Endothelial cell of umbilical vein (primary cell): ENCODE data around the gene ELOVL2. TPM values are rescaled to one million over a fixed set of nuclear protein-coding genes. Genes with fewer than 3 reads are reported as not detected.

Experiments
- BruUV-seq: library from RNA; stranded (reverse); fragments of 400-500 nt; replicated peaks from 2 replicates; lab custom pipeline; 2021; lab: Mats Ljungman, UMichigan
- CTCF ChIA-PET: fragments of 300-600, 350-600 bp; sonication (Branson Sonifier 250); formaldehyde crosslinking; loops from one replicate; lab custom pipeline; 2021; ENCODE audit warnings: antibody characterized with exemption, inconsistent platforms; lab: Charles Lee
- POLR2A ChIA-PET: fragments of 300-600, 350-600 bp; sonication (Branson Sonifier 250); formaldehyde crosslinking; loops from one replicate; lab custom pipeline; 2021; ENCODE audit warnings: antibody characterized with exemption, inconsistent platforms; lab: Charles Lee
- DNase-seq: peaks from one replicate; pipeline ENCODE4 v3.0.0-alpha.2; 2011; ENCODE audit warnings: low read depth, low spot score
- FAIRE-seq: peaks from 2 replicates; lab custom pipeline; 2011; peaks lifted over from hg19 to GRCh38; lab: Jason Lieb, UNC
- H2AFZ ChIP-seq: 2 replicates; pipeline ENCODE4 v1.6.0; 2012; ENCODE audit warnings: low read depth, low read length, control low read depth, inconsistent platforms
- H3K27ac ChIP-seq: 2 replicates; pipeline ENCODE4 v1.5.1; 2011; ENCODE audit warnings: low read depth, mild to moderate bottlenecking, control low read depth, low read length, moderate library complexity; ENCODE audit not compliant: insufficient read depth
- H3K27me3 ChIP-seq, 2 experiments: 2 replicates each; pipeline versions ENCODE4 v1.6.0 to v1.6.1; 2011; ENCODE audit warnings: low read length in 2 of 2, mixed read lengths in 1 of 2; ENCODE audit not compliant: control insufficient read depth in 2 of 2, insufficient read depth in 2 of 2
- H3K36me3 ChIP-seq, 2 experiments: 2 replicates in 1 of 2; 3 replicates in 1 of 2; pipeline ENCODE4 v1.5.1; 2011; ENCODE audit warnings: low read length in 2 of 2, mild to moderate bottlenecking in 1 of 2, moderate library complexity in 1 of 2; ENCODE audit not compliant: control insufficient read depth in 2 of 2, insufficient read depth in 2 of 2; ENCODE audit errors: extremely low read depth in 1 of 2
- H3K4me1 ChIP-seq: 3 replicates; pipeline ENCODE4 v1.5.1; 2011; ENCODE audit warnings: mild to moderate bottlenecking, low read length; ENCODE audit not compliant: control insufficient read depth, insufficient read depth; ENCODE audit errors: extremely low read depth
- H3K4me2 ChIP-seq: 2 replicates; pipeline ENCODE4 v1.6.1; 2011; ENCODE audit warnings: low read length, control low read depth, mixed read lengths; ENCODE audit not compliant: insufficient read depth
- H3K4me3 ChIP-seq, 3 experiments: fragments of 200-600 bp in 1 of 3; sonication (generic), shearing (Covaris generic) in 1 of 3; replicated peaks in 1 of 3; 2 replicates each; pipeline ENCODE4 v1.5.1; 2011 to 2016; ENCODE audit warnings: control low read depth in 3 of 3, low read length in 3 of 3, mild to moderate bottlenecking in 2 of 3, inconsistent platforms in 1 of 3, low read depth in 1 of 3, moderate library complexity in 1 of 3; ENCODE audit not compliant: insufficient read depth in 1 of 3
- H3K79me2 ChIP-seq: 2 replicates; pipeline ENCODE4 v1.6.0; 2012; ENCODE audit warnings: low read length, inconsistent platforms; ENCODE audit not compliant: control insufficient read depth, insufficient read depth
- H3K9ac ChIP-seq: replicated peaks from 2 replicates; pipeline ENCODE3; 2011; ENCODE audit warnings: low read length, control low read depth; ENCODE audit not compliant: insufficient read depth; ENCODE audit errors: extremely low read depth
- H3K9me1 ChIP-seq: replicated peaks from 3 replicates; pipeline ENCODE4 v1.6.0; 2011; ENCODE audit warnings: mild to moderate bottlenecking, low read length; ENCODE audit not compliant: control insufficient read depth, insufficient read depth; ENCODE audit errors: extremely low read depth
- H3K9me3 ChIP-seq: replicated peaks from 2 replicates; pipeline ENCODE4 v1.5.1; 2012; ENCODE audit warnings: low read length, inconsistent platforms; ENCODE audit not compliant: control insufficient read depth, insufficient read depth
- H4K20me1 ChIP-seq: replicated peaks from 2 replicates; pipeline ENCODE3; 2011; ENCODE audit warnings: mild to moderate bottlenecking, low read length; ENCODE audit not compliant: control insufficient read depth, insufficient read depth; ENCODE audit errors: extremely low read depth
- CTCF ChIP-seq, 2 donors: IDR thresholded peaks; 1 replicate in 1 of 2; 2 replicates in 1 of 2; pipeline ENCODE4 v1.5.1; 2011; ENCODE audit warnings: low read length in 2 of 2, mild to moderate bottlenecking in 2 of 2, moderate library complexity in 2 of 2, control low read depth in 1 of 2, inconsistent platforms in 1 of 2, low read depth in 1 of 2; ENCODE audit not compliant: insufficient read depth in 1 of 2; ENCODE audit errors: extremely low read depth in 1 of 2
- EZH2 ChIP-seq: IDR thresholded peaks from 2 replicates; pipeline ENCODE4 v1.6.1; 2012; ENCODE audit warnings: borderline replicate concordance, low read depth, mild to moderate bottlenecking, moderate library complexity, low read length, inconsistent platforms; ENCODE audit not compliant: severe bottlenecking
- FOS ChIP-seq: IDR thresholded peaks from 2 replicates; pipeline ENCODE4 v1.6.1; 2011; ENCODE audit warnings: mild to moderate bottlenecking, low read length, moderate library complexity, borderline replicate concordance; ENCODE audit not compliant: insufficient read depth
- GATA2 ChIP-seq: IDR thresholded peaks from 2 replicates; pipeline ENCODE4 v1.7.0; 2011; ENCODE audit warnings: low read depth, mild to moderate bottlenecking, moderate library complexity, mixed read lengths, low read length; ENCODE audit not compliant: insufficient read length, insufficient read depth
- JUN ChIP-seq: IDR thresholded peaks from 2 replicates; pipeline ENCODE4 v1.6.1; 2011; ENCODE audit warnings: borderline replicate concordance, low read depth; ENCODE audit not compliant: insufficient read length, insufficient read depth
- MAX ChIP-seq: IDR thresholded peaks from 2 replicates; pipeline ENCODE4 v1.6.1; 2011; ENCODE audit not compliant: insufficient read depth, insufficient read length
- MYC ChIP-seq: IDR thresholded peaks from one replicate; pipeline ENCODE4 v1.6.1; 2011; ENCODE audit warnings: mild to moderate bottlenecking, low read depth, low read length
- POLR2A ChIP-seq: IDR thresholded peaks from 2 replicates; pipeline ENCODE4 v1.6.1; 2012; ENCODE audit warnings: low read depth, mild to moderate bottlenecking, control low read depth, low read length
- POLR2AphosphoS5 ChIP-seq: IDR thresholded peaks from 2 replicates; pipeline ENCODE4 v1.6.1; 2012; ENCODE audit warnings: low read depth, mild to moderate bottlenecking, control low read depth, low read length, moderate library complexity; ENCODE audit not compliant: insufficient read depth
- dilution Hi-C: fragments of 300-500 bp; cut with MboI; formaldehyde crosslinking; loops from one replicate; pipeline ENCODE4 v1.15.0; 2019; ENCODE audit warnings: low sequenced_read_pairs; ENCODE audit not compliant: extremely low pct_ligation_motif_present
- intact Hi-C: fragments of 100-400 bp; cut with micrococcal nuclease; formaldehyde crosslinking; loops from one replicate; pipeline ENCODE4 v1.10.0; 2022
- polyA plus RNA-seq, 4 experiments: library from polyadenylated mRNA; depleted of rRNA in 3 of 4; stranded (reverse) in 3 of 4; unstranded in 1 of 4; fragments of >200 nt; gene quantifications; 2 replicates each; pipeline versions ENCODE4 v1.2.1 to v1.2.3, GENCODE V29; 2011 to 2012; ENCODE audit warnings: missing spikeins in 1 of 4
- total RNA-seq: library from RNA; stranded (reverse); gene quantifications from 2 replicates; pipeline ENCODE4 v1.2.3, GENCODE V29; 2021

The ELOVL2 gene
- total and polyA plus RNA-seq, 2 donors (not counting 3 experiments of a cell fraction or from before 2014, with no cell fraction given) = not detected

- intact Hi-C loops (no loop called here), dilution Hi-C loops (no loop called here)
- Histone ChIP-seq H3K27me3 (peaks cover 0 to 2% of the 10 kb centered on the region in 2 experiments), H3K79me2 (no peaks in the 10 kb centered on the region), H3K9ac (no peak overlapping the region), H3K9me1 (no peaks in the 10 kb centered on the region), H3K4me1 (no peaks in the 10 kb centered on the region), H3K4me3 (no peak overlapping the region), H3K9me3 (no peaks in the 10 kb centered on the region), H3K4me2 (no peak overlapping the region), H3K27ac (no peak overlapping the region), H4K20me1 (no peaks in the 10 kb centered on the region), H2AFZ (no peak overlapping the region), H3K36me3 (no peaks in the 10 kb centered on the region)
- TF ChIP-seq GATA2 (no peak), POLR2AphosphoS5 (no peak), MAX (no peak), MYC (no peak), POLR2A (no peak), JUN (no peak), EZH2 (no peak), FOS (no peak), CTCF (IDR thresholded peaks at IDR 0.05; ENCODE audit: extremely low read depth in 1 of 2, insufficient read depth in 1 of 2, low read depth in 1 of 2, low read length in 2 of 2) (no peak)
- no TSS peak for BruUV-seq
- FAIRE-seq (no peak), DNase-seq (no peak)
- CTCF ChIA-PET = interaction anchor here (2.2 kb wide), 1 partner anchor 15 kb away, joined by 10 read pairs; no protein-coding TSS in a partner anchor
- POLR2A ChIA-PET = no interaction called here
These were observed 104.3 kb downstream of the ELOVL2 start for GRCh38 chr6:10939840-10940239.
